Epidermal melanocyte (primary cell): ENCODE data around the gene ACVR1.

Source experiments
- DNase-seq: peaks from one replicate; pipeline ENCODE4 v3.0.0; 2011; ENCODE audit warnings: low spot score; ENCODE audit not compliant: insufficient read length

Gene ACVR1

DNA sequence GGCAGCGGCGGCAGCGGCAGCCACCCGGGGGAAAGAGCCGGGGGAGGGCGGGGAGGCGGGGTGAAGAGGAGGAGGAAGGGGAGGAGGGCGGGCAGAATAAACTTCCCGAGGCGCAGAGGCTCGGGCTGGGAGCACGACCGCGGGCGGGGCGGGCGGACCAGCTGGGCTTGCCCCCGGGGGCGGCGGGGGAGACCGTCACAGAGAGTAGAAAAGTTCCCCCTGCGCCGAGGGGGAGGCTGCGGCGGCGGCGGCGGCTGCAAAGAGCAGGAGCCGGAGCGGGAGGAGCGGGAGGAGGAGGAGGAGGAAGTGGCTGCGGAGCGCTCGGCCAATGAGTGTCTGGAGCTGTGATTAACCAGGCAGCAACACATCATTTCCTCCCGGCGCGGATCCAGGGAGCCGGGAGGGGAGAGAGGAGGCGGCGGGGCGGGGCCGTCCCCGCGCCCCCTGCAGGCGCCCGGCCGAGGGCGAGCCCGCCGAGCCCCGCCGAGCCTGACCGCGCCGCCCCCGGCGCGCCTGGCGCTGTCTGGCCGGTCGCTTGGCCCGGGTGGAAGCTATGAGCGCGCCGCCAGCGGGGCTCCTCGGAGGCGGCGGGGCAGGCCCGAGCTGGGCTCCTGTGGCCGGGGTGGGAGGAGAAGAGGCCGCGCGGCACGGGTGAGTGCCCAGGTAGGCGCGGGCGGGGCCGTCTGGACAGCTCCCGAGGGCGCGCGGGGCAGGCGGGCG is at the start of gene ACVR1:
Gene ACVR1 (minus strand): TSS at position 265 of the 720 bp plus-strand sequence. CDS start 76,837 bp downstream, outside the sequence.
- DNase-seq: peak; percentile 76

DNA sequence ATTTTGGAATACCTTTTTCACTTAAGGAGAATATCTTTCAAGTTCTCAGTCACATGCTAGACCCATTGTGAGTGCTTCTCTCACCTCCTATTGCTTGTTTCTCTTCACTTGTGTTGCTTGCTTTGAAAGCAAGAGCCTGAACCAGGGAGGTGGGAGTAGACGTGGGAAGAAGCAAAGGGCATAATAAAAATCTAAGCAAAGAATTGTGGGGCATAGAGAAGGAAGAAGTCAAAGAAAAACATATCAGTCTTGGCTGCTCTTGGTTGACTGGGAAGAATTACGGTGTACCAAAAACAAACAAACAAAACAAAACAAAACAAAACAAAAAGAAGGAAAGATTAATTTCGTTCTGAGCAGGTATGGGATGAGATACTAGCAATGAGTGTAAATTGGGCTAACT is 48.9 kb upstream of the ACVR1 start:
- DNase-seq: no peak

DNA sequence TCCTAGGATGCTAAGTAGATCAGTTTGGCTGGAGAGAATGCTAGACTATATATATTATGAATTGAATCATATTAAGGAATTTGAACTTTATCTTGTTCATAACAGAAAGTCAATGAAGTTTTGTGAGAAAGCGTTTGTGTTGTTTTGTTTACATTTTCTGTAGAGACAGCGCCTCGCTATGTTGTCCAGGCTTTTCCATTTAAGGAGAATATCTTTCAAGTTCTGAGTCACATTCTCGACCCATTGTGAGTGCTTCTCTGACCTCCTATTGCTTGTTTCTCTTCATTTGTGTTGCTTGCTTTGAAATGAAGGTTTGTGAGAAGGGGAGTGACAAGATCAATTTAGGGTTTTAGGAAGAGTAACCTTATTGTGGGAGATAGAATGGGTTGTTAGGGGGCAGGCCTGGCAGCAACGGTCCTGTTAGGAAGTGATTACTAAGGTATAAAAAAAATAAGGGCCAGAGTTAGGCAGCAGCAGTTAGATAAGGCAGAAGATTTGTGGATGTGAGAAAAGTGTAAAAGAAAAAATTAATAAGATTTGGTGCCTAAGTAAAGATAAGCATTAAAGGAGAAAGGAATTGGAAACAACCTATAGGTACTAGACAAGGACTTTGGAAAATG is 47.6 kb upstream of the ACVR1 start:
- DNase-seq: no peak

DNA sequence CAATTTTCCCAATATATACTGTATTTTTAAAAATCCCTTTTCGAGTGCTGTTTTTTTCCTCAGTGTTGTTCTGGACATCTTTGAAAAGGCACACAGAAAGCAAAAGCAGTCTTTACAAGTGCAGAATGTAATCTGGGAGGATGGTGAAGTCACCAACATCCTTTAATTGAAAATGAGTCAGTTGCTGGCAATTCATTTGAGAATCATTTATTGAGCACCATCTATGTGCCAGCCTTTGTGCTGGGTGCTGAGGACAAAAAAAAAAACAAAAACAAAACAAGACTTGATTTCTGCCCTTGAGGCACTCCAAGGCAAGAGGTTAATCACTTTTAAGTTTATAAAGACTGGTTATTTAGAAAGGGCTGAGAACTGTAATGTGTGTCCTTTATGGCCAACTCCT is 46.7 kb upstream of the ACVR1 start:
- no peak for DNase-seq

DNA sequence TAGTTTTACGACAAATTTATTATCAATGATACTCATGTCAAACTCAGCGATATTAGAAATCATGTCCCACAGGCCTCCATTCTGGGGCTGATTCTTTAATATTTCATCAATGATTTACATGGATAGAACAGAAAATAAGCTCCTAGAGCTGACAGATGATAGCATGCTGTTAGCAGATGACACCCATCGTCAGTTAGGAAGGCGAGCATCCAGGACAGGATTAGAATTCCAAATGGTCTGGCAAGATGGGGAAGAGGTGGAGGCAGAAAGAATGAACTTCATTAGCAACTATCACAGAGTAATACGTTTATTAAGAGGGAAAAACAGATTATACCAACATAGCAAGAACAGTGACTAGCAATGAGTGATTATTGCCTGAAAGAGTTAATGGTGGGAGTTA is 46.2 kb upstream of the ACVR1 start:
- no peak for DNase-seq

DNA sequence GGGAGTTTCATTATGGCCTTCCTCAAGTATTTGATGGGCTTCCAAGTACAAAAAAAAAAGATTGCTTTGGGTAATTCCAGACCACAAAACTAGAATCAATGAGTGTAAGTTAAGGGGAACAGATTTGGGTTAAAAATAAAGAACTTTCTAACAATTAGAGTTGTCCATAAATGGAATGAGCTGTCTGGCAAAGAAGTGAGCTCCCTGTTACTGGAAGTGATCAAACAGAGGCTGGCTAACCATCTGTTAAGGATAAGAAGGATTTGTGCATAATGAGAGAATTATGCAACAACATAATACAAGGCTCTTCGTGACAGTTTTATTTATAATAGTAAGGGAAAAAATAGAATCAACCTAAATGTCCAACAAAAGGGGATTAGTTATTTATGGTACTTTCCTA is 44.6 kb upstream of the ACVR1 start:
- DNase-seq: no peak

DNA sequence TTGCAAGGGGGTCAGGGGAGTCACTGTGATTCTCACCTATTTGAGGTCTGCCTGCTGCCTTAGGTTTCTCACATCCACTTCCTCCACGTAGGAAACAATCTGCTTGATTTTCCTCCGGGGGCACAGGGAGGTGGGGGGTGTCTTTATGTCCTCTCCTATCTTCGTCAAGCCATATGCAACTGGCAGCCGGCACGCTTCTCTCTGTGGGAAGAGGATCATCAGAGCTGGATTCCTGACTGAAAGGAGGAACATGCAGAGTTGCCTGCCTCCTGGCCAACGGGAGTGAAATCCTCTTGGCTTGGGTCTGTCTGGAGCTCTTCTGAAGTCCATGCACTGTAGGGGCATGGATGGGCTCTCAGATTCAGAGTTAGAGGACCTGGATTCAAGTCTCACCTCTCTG is 43.1 kb upstream of the ACVR1 start:
- no peak for DNase-seq

DNA sequence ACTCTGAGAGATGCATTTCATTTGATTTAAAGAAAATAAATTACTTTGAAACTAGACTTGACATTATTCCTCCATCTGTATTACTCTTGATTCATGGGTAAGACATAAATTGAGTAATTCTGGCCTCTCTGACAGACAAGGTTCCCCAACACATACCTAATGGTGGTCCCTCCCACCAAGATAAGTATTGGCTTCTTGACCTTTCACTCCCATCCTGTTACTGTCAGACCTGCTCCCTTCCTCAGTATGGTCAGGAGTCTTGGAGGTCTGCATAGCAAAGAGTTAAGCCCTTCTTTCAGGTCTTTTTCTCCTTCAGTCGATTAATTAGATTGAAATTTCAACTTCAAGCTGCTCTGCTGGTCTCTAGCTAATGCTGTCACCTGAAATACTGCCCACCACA is 42.2 kb upstream of the ACVR1 start:
- no peak for DNase-seq

DNA sequence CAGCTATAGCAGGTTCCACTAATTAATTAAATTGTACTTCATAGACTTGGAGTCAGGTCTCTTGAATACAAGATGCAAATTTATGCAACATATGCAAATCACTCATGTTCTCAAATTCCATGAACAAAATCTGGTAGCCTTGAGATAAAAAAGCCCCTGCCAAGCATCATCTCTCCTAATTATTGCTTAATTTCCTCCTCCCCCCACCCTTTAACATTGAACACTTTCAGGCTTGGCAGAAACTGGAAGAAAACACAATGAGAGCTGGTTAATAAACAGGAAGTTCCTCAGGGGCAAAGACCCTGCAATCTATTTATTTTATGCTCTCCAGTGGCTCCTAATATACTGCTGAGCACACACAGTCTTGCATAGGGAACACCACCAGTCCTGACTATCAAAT is 35.6 kb upstream of the ACVR1 start:
- DNase-seq: no peak

DNA sequence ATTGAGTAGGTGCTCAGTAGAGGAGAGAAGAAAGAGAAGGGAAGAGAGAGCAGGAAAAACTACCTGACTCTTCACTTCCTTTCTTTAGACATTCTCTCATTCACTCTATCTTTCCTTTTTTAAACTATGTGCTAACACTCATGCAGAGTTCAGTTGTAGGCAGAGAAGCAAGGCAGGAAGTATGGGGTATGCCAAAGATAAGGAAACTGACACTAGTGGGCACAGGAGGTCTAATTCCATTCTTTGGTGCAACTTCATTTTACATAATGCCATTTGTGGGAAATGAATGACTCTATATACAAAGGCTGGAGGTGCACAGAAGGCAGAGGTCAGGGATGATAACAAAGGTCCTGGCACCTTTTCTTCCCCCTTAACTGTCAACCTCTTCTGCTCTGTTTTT is 35.1 kb upstream of the ACVR1 start:
- no peak for DNase-seq

DNA sequence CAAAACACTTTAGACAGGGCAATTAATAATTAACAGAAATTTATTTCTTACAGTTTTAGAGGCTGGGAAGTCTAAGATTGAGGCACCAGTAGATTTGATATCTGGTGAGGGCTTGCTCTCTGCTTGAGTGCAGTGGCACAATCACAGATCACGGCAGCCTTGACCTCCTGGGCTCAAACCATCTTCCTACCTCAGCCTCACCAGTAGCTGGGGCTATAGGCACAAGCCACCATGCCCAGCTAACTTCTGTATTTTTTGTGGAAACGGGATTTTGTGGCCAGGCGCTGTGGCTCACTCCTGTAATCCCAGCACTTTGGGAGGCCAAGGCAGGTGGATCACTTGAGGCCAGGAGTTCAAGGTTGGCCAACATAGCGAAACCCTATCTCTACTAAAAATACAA is 29.0 kb upstream of the ACVR1 start:
- DNase-seq: no peak

DNA sequence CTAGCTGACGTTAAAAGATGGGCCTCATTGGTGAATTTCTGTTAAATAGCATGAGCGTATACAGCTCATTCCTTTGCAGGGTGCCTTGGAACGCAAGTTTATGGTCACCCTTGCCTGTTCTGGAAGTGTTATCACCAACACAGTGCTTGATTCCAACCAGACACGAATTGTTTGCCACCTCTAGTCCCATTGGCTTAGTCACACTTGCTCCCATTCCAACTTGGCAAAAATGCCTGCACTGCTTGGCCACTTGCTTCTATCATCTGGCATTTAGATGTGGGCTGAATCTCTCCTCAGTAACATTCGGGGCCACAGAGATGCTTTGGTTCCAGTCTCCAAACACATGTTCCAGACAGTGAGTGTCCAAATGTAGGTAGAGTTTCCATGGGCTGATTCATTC is 27.5 kb upstream of the ACVR1 start:
- no peak for DNase-seq

DNA sequence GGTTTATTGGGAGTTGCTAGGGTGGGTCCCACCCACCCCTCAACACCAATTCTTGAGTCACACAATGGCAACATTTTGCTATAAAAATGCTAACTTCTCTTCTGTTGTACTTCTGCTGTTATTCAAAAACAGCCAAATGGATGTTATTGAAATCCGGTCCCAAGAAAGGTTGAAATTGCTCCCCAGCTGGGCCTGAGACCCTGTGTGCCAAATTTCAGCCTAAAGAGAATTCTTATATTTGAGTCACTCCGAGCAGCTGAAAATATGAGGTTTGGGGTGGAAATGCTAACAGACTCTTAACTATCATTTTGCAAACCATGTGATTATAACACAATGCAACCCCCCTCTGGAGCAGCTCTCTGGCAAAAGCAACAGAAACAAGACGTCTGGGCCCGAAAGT is 27.0 kb upstream of the ACVR1 start:
- no peak for DNase-seq

DNA sequence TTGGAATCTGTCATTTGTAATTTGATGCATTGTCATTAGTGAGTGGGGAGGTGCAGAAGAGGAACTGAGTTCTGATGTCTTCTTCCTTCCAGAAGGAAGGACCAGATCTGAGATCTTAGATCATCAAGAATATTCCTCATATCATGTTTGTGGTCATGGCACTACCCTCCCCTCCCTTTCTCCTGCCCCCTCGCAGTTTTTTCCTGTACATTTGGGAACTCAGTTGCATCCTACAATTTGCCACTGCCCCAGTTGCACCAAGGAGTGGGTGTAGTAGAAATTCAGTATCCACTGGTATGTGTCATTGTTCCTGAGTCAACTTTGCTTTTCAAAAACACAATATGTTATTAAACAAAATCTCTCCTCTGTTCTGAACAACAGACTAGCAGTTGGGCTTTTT is 26.6 kb upstream of the ACVR1 start:
- DNase-seq: no peak

DNA sequence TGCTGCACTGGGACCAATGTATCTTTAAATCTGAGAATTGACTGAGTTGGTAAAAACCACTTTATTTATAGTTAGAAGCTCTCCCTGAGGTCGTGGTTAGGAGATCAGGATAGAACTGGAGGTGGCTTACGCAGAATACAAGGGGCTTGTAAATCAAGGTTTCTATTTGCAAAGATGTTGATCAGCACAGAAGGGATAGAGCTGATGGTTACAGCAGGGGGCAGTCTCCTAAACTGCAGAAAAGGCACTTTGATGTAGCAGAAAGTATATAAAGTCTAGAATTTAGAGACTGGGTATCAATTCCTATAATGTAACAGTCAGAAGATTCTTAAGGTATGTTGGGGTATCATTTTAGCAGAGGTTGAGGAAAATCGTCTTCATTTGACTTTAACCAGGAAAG is 25.2 kb upstream of the ACVR1 start:
- no peak for DNase-seq

DNA sequence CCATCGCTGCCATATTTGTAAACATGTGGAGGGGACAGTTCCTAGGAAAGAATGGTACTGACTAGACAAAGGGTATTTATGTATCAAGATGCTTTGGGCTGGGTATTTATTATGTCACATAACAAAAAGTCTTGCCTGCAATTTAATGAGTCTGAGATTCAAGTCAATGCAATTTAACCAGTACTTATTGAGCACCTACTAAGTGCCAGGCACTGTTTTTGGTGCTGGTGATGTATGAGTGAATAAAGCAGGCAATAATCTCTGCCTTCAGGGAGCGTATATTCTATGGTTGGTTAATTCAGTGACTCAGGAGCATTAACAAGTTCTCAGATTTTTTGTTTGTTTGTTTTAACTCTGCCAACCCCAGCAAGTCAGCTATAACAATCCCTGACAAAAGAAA is 24.6 kb upstream of the ACVR1 start:
- no peak for DNase-seq

DNA sequence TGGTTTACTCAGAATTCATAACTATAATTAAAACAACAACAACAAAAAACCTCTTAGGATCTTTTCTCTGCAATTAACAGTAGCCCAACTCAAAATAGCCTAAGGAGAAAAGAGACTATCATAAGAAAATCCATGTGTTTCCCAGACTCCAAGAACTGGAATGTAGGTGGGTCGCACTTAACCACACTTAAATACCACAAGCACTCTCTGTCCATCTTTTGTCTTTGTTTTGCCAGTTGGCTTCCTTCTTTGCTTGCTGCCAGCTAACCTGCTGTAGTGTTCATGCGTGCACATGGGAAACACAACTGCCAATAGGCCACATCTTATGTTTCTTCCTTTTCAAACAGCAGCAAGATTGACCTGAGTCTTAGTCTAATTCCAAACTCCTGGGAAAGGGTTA is 24.1 kb upstream of the ACVR1 start:
- DNase-seq: no peak

DNA sequence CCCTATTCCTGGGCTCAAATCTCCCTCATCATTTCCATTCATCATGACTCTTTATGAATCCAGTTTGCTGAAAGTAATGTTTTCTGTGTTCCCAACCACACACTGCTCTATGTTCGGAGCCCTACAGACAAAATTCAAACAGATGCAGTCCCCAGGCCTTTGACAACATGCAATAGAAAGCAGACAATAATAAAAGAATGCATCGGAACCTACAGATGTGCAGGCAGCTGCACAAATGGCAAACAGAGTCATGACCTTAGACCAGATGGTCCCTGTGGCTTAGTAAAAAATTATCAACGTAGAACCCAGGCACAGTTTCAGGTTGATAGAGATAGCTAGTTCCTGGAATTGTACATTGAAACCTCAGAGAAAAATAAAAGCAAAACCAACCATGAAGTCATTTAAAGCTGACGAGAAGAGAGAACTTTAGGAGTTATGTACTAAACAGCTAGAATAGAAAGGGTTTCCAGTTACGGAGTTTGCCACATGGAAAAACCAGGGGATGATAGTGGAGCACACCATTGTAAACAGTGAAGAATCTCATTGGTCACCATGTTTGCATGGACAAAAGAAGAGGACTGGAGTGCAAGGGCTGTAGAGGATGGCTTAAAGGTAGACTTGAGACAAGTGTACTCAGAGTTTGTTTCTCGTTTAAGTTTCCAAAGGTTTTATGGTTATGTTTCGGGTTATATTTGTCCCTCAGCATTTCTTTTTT is 23.2 kb upstream of the ACVR1 start:
- no peak for DNase-seq

DNA sequence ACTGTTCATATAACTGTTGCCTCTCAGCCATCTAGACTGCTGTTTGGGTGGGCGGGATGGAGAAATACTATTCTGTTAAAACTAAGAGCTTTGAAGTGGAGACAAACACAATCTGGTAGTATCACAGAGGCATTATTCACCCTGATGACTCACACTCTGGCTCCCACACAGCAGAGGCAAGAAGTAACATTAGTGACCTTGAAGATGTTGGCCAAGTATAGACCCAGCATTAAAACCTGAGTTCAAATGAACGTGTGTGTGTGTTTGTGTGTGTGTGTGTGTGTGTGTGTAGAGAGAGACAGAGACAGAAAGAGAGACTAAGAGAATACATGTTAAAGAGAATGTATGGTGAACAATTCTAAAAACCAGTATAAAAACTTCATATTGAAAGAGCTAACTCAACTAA is 22.5 kb upstream of the ACVR1 start:
- no peak for DNase-seq

DNA sequence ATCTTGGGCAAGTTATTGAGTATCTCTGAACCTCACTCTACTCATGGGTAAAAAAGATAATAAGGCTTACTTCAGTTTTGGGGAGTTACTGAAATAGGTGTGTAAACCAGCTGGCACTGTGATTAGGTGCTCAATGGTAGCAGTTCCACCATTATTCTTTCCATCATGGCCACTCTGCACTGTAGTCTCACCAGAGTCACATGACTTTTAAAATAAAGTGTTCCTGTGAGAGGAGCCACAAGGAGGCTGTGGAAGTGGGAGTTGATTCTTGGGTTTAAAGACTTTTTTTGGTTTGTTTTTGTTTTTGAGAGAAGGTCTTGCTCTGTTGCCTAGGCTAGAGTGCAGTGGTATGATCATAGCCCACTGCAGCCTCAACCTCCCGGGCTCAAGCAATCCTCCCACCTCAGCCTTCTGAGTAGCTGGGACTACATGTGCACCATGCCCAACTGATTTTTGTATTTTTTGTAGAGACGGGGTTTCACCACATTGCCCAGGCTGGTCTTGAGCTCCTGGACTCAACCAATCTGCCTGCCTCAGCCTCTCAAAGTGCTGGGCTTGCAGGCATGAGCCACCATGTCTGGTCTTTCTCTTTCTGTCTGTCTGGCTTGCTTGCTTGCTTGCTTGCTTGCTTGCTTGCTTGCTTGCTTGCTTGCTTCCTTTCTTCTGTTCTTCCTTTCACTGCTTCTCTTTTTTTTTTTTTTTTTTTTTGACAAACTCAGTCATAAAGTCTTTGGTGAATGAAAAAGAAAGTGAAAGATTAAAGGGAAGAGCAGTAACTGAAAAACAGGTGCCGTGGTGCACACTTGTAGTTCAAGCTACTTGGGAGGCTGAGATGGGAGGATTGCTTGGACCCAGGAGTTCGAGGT is 21.2 kb upstream of the ACVR1 start:
- DNase-seq: no peak

DNA sequence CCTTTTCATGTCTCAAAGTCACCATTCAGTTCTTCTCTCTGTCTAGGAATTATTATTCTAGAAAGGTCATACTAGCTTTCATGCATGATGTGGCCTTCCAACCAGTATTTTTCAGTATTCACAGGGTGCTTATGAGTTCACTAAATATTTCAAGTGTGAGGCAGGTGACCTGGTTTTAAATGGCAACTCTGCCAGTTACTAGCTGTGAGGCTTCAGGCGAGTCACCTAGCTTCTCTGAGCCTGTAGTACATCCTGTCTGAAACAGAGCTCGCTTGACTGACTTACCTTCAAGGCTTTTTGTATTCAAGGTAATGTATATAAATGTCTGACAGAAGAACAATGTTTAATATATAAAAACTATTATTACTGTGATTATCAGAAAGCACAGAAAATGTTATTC is 19.4 kb upstream of the ACVR1 start:
- DNase-seq: no peak
